ENCODE data around the gene METTL25B.

Gene METTL25B

GRCh38 chr1:156773607-156774006 is 45.3 kb downstream of the METTL25B start:
- no peak for DNase-seq

- DNase-seq: no peak
Measured at GRCh38 chr1:156775799-156776198, 47.5 kb downstream of the METTL25B start.

- DNase-seq: no peak
Measured at GRCh38 chr1:156776942-156777341, 48.7 kb downstream of the METTL25B start.

GRCh38 chr1:156777573-156777972 is 49.3 kb downstream of the METTL25B start:
- DNase-seq: no peak

- no peak for DNase-seq
Measured at GRCh38 chr1:156781585-156782186, 53.4 kb downstream of the METTL25B start.

GRCh38 chr1:156785458-156785857 is 57.2 kb downstream of the METTL25B start:
- no peak for DNase-seq

Data from midbrain (tissue), 1 donor.